ENCODE measurements around the gene FBP1.

FBP1 gene

DNA sequence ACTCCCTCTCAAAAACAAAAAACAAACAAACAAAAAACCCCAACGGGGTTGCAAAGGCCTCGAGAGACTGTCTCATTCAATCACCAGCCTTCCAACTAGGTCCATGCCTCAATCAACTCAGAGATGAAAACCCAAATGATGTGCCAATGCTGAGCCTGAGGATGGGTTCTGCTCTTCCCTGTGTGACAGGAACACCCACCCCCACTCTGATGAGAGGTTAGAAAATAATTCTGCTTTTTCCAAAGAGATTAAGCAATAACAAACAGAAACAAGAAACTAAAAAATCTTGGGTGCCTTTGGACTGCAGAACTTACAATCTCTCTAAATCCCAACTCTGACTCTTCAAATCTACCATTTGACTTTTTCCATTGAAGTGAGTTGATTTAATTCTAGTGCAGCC, 25.5 kb upstream of the FBP1 start:
- no CpG with 5 or more reads among the region's 2 CpGs for WGBS, 2 donors (ENCODE audit: extremely low coverage in 2 of 2, insufficient read length in 2 of 2, insufficient replicate concordance in 1 of 2)
- H3K27ac ChIP-seq (replicated peaks; ENCODE audit: low read length): no peak overlapping the region

DNA sequence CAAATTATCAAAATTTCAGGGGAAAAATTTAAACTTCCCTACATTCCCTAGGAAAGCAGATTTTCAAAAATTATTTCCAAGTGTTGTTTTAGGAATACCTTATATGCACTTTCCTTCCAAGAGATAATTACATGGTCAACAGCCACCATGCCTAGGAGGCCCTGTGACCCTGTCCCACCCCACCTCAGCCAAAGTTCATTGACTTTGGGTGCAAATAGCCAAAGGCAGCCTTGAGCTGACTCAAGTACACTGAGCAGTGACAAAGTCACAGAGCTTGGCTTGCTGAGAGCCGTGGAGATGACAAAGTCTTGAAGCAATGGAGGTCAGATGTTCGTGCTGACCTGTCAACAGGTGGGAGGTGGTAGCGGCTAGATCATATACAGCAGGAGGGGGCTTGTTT, 24.3 kb upstream of the FBP1 start:
- H2AK5ac ChIP-seq (ENCODE audit: low read depth, low read length): no peak overlapping the region
- H3K27me3 ChIP-seq (ENCODE audit: control insufficient read depth in 3 of 3, insufficient read depth in 3 of 3, low read depth in 1 of 3, low read length in 3 of 3): peaks cover 0 to 6% (median 0%) of the 10 kb centered on the region in 3 experiments
- no CpG with 5 or more reads among the region's 3 CpGs for WGBS, 2 donors (ENCODE audit: extremely low coverage in 2 of 2, insufficient read length in 2 of 2, insufficient replicate concordance in 1 of 2)
- H3K36me3 ChIP-seq (replicated peaks in 1 of 2; ENCODE audit: control insufficient read depth in 2 of 2, insufficient read depth in 2 of 2, low read length in 2 of 2): no peaks in the 10 kb centered on the region
- H3K27ac ChIP-seq (replicated peaks; ENCODE audit: low read length): no peak overlapping the region
- H2BK15ac ChIP-seq (ENCODE audit: low read length): no peak overlapping the region
- H3K4ac ChIP-seq (ENCODE audit: low read length): no peak overlapping the region
- no peak overlapping the region for H3K9ac ChIP-seq (ENCODE audit: low read depth, low read length, poor library complexity)
- H3K79me1 ChIP-seq (ENCODE audit: low read depth, low read length): no peaks in the 10 kb centered on the region
- H2BK5ac ChIP-seq (ENCODE audit: low read length): no peak overlapping the region
- no peak overlapping the region for H4K91ac ChIP-seq (ENCODE audit: low read depth, low read length, poor library complexity)
- H4K8ac ChIP-seq (ENCODE audit: low read depth, low read length): no peak overlapping the region
- no peak overlapping the region for H3K14ac ChIP-seq (ENCODE audit: low read length)
- no peak overlapping the region for H2BK12ac ChIP-seq (ENCODE audit: low read length)
- H2AFZ ChIP-seq (ENCODE audit: low read length): no peak overlapping the region
- H2BK120ac ChIP-seq (ENCODE audit: low read depth, low read length): no peak overlapping the region
- no peak for DNase-seq (ENCODE audit: low spot score)
- H3K18ac ChIP-seq (ENCODE audit: low read length): no peak overlapping the region
- H3K9me3 ChIP-seq (replicated peaks in 1 of 2; ENCODE audit: control insufficient read depth in 2 of 2, insufficient read depth in 1 of 2, low read depth in 1 of 2, low read length in 2 of 2): no peaks in the 10 kb centered on the region
- H3K4me1 ChIP-seq (ENCODE audit: control insufficient read depth in 2 of 2, insufficient read depth in 1 of 2, low read depth in 1 of 2, low read length in 2 of 2): peaks cover 0 to 4% of the 10 kb centered on the region in 2 donors
- no peak overlapping the region for H3K4me2 ChIP-seq (ENCODE audit: insufficient read depth, low read length, poor library complexity, severe bottlenecking)
- no peak overlapping the region for H3K4me3 ChIP-seq (ENCODE audit: low read length in 2 of 2)
- no peak overlapping the region for H3K23ac ChIP-seq (ENCODE audit: low read depth, low read length, poor library complexity)

More for the DNA sequence above, 25.5 kb upstream of the FBP1 start:
- H3K4me1 ChIP-seq (ENCODE audit: control insufficient read depth in 2 of 2, insufficient read depth in 1 of 2, low read depth in 1 of 2, low read length in 2 of 2): peaks cover 0 to 4% of the 10 kb centered on the region in 2 donors
- no peak overlapping the region for H2BK12ac ChIP-seq (ENCODE audit: low read length)
- no peak overlapping the region for H2AFZ ChIP-seq (ENCODE audit: low read length)
- H3K36me3 ChIP-seq (replicated peaks in 1 of 2; ENCODE audit: control insufficient read depth in 2 of 2, insufficient read depth in 2 of 2, low read length in 2 of 2): no peaks in the 10 kb centered on the region
- H2AK5ac ChIP-seq (ENCODE audit: low read depth, low read length): no peak overlapping the region
- H3K4ac ChIP-seq (ENCODE audit: low read length): no peak overlapping the region
- no peak overlapping the region for H2BK15ac ChIP-seq (ENCODE audit: low read length)
- H2BK5ac ChIP-seq (ENCODE audit: low read length): no peak overlapping the region
- peaks cover 0 to 6% (median 0%) of the 10 kb centered on the region in 3 experiments for H3K27me3 ChIP-seq (ENCODE audit: control insufficient read depth in 3 of 3, insufficient read depth in 3 of 3, low read depth in 1 of 3, low read length in 3 of 3)
- no peak overlapping the region for H3K9ac ChIP-seq (ENCODE audit: low read depth, low read length, poor library complexity)
- H3K4me3 ChIP-seq (ENCODE audit: low read length in 2 of 2): no peak overlapping the region
- no peak overlapping the region for H2BK120ac ChIP-seq (ENCODE audit: low read depth, low read length)
- no peak overlapping the region for H4K8ac ChIP-seq (ENCODE audit: low read depth, low read length)
- no peak for DNase-seq (ENCODE audit: low spot score)
- H3K4me2 ChIP-seq (ENCODE audit: insufficient read depth, low read length, poor library complexity, severe bottlenecking): no peak overlapping the region
- no peak overlapping the region for H3K14ac ChIP-seq (ENCODE audit: low read length)
- H3K79me1 ChIP-seq (ENCODE audit: low read depth, low read length): no peaks in the 10 kb centered on the region
- no peaks in the 10 kb centered on the region for H3K9me3 ChIP-seq (replicated peaks in 1 of 2; ENCODE audit: control insufficient read depth in 2 of 2, insufficient read depth in 1 of 2, low read depth in 1 of 2, low read length in 2 of 2)
- H4K91ac ChIP-seq (ENCODE audit: low read depth, low read length, poor library complexity): no peak overlapping the region
- no peak overlapping the region for H3K23ac ChIP-seq (ENCODE audit: low read depth, low read length, poor library complexity)
- no peak overlapping the region for H3K18ac ChIP-seq (ENCODE audit: low read length)

DNA sequence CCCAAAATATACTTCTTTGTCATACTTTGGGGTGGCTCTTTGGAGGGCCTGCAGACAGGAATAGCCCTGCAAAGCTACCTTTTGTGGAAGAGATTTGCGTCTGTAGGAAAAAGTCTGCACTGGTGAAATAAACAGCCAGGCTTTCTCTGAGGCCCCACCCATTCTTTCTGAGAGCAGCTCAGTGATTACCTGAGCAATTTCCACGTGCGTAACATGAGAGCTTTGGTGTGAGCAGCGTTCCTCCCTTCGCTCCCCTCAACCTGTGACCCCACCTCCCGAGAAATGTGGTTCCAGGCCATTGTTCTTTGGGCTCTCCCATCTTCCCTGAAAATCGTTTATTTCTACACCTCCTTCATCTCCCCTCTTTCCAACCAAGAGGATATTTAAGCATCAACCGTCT, 23.8 kb upstream of the FBP1 start:
- Histone ChIP-seq H3K4me2 (ENCODE audit: insufficient read depth, low read length, poor library complexity, severe bottlenecking) (no peak overlapping the region), H3K27ac (replicated peaks; ENCODE audit: low read length) (no peak overlapping the region), H3K18ac (ENCODE audit: low read length) (no peak overlapping the region), H2AFZ (ENCODE audit: low read length) (no peak overlapping the region), H3K9ac (ENCODE audit: low read depth, low read length, poor library complexity) (no peak overlapping the region), H4K8ac (ENCODE audit: low read depth, low read length) (no peak overlapping the region), H2BK12ac (ENCODE audit: low read length) (no peak overlapping the region), H3K27me3 (ENCODE audit: control insufficient read depth in 3 of 3, insufficient read depth in 3 of 3, low read depth in 1 of 3, low read length in 3 of 3) (peaks cover 0 to 6% (median 0%) of the 10 kb centered on the region in 3 experiments), H3K4me3 (ENCODE audit: low read length in 2 of 2) (no peak overlapping the region), H3K4ac (ENCODE audit: low read length) (no peak overlapping the region), H3K9me3 (replicated peaks in 1 of 2; ENCODE audit: control insufficient read depth in 2 of 2, insufficient read depth in 1 of 2, low read depth in 1 of 2, low read length in 2 of 2) (no peaks in the 10 kb centered on the region), H2BK5ac (ENCODE audit: low read length) (no peak overlapping the region), H3K36me3 (replicated peaks in 1 of 2; ENCODE audit: control insufficient read depth in 2 of 2, insufficient read depth in 2 of 2, low read length in 2 of 2) (no peaks in the 10 kb centered on the region), H4K91ac (ENCODE audit: low read depth, low read length, poor library complexity) (no peak overlapping the region), H3K14ac (ENCODE audit: low read length) (no peak overlapping the region), H3K4me1 (ENCODE audit: control insufficient read depth in 2 of 2, insufficient read depth in 1 of 2, low read depth in 1 of 2, low read length in 2 of 2) (peaks cover 0 to 4% of the 10 kb centered on the region in 2 donors), H3K23ac (ENCODE audit: low read depth, low read length, poor library complexity) (no peak overlapping the region), H2BK120ac (ENCODE audit: low read depth, low read length) (no peak overlapping the region), H2AK5ac (ENCODE audit: low read depth, low read length) (no peak overlapping the region), H3K79me1 (ENCODE audit: low read depth, low read length) (no peaks in the 10 kb centered on the region), H2BK15ac (ENCODE audit: low read length) (no peak overlapping the region)
- WGBS, 2 donors (ENCODE audit: extremely low coverage in 2 of 2, insufficient read length in 2 of 2, insufficient replicate concordance in 1 of 2): no CpG with 5 or more reads among the region's 8 CpGs
- no peak for DNase-seq (ENCODE audit: low spot score)

GRCh38 chr9:94657021-94657725, 17.9 kb upstream of the FBP1 start:
- Histone ChIP-seq H4K8ac (ENCODE audit: low read depth, low read length) (no peak overlapping the region), H2BK5ac (ENCODE audit: low read length) (no peak overlapping the region), H3K4ac (ENCODE audit: low read length) (no peak overlapping the region), H4K91ac (ENCODE audit: low read depth, low read length, poor library complexity) (no peak overlapping the region), H3K23ac (ENCODE audit: low read depth, low read length, poor library complexity) (no peak overlapping the region), H2BK15ac (ENCODE audit: low read length) (no peak overlapping the region), H2BK120ac (ENCODE audit: low read depth, low read length) (no peak overlapping the region), H3K36me3 (replicated peaks in 1 of 2; ENCODE audit: control insufficient read depth in 2 of 2, insufficient read depth in 2 of 2, low read length in 2 of 2) (no peaks in the 10 kb centered on the region), H3K27me3 (ENCODE audit: control insufficient read depth in 3 of 3, insufficient read depth in 3 of 3, low read depth in 1 of 3, low read length in 3 of 3) (peaks cover 0 to 10% (median 7%) of the 10 kb centered on the region in 3 experiments), H3K4me2 (ENCODE audit: insufficient read depth, low read length, poor library complexity, severe bottlenecking) (no peak overlapping the region), H3K79me1 (ENCODE audit: low read depth, low read length) (no peaks in the 10 kb centered on the region), H3K18ac (ENCODE audit: low read length) (no peak overlapping the region), H2AFZ (ENCODE audit: low read length) (peak overlapping the region; percentile 52), H3K4me3 (ENCODE audit: low read length in 2 of 2) (no peak overlapping the region), H3K9me3 (replicated peaks in 1 of 2; ENCODE audit: control insufficient read depth in 2 of 2, insufficient read depth in 1 of 2, low read depth in 1 of 2, low read length in 2 of 2) (no peaks in the 10 kb centered on the region), H2AK5ac (ENCODE audit: low read depth, low read length) (no peak overlapping the region), H3K27ac (replicated peaks; ENCODE audit: low read length) (peak overlapping the region; percentile 71), H2BK12ac (ENCODE audit: low read length) (no peak overlapping the region), H3K9ac (ENCODE audit: low read depth, low read length, poor library complexity) (no peak overlapping the region), H3K4me1 (ENCODE audit: control insufficient read depth in 2 of 2, insufficient read depth in 1 of 2, low read depth in 1 of 2, low read length in 2 of 2) (peaks cover 7 to 13% of the 10 kb centered on the region in 2 donors), H3K14ac (ENCODE audit: low read length) (no peak overlapping the region)
- DNase-seq (ENCODE audit: low spot score): peak; percentile 67
- WGBS, 2 donors (ENCODE audit: extremely low coverage in 2 of 2, insufficient read length in 2 of 2, insufficient replicate concordance in 1 of 2): no CpG with 5 or more reads among the region's 4 CpGs
